Measurements from ENCODE around the gene CCDC92.

The CCDC92 gene

GRCh38 chr12:123958462-123958861 is 14.2 kb downstream of the CCDC92 start:
- Histone ChIP-seq H3K4me2 (ENCODE audit: low read length) (no peak overlapping the region), H3K4me1 (ENCODE audit: control insufficient read depth, low read length) (no peaks in the 10 kb centered on the region), H3K9me3 (ENCODE audit: control insufficient read depth, insufficient read depth, low read length) (no peaks in the 10 kb centered on the region), H3F3A (ENCODE audit: control insufficient read depth, insufficient read depth) (no peaks in the 10 kb centered on the region), H3K27ac (ENCODE audit: low read depth, low read length) (no peak overlapping the region), H3K36me3 (ENCODE audit: control insufficient read depth, low read length) (no peaks in the 10 kb centered on the region), H3K9me2 (replicated peaks; ENCODE audit: control insufficient read depth, low read length) (no peaks in the 10 kb centered on the region), H3K4me3 (ENCODE audit: low read length) (no peak overlapping the region), H4K20me1 (ENCODE audit: control insufficient read depth, insufficient read depth, low read depth, low read length) (no peaks in the 10 kb centered on the region), H3K27me3 (ENCODE audit: control insufficient read depth, low read length) (no peaks in the 10 kb centered on the region; the same call in 1 of the 2 replicates), H3K79me2 (ENCODE audit: control insufficient read depth, low read length) (no peaks in the 10 kb centered on the region)
- TF ChIP-seq EZH2phosphoT487 (IDR thresholded peaks at IDR 0.05; ENCODE audit: borderline replicate concordance, low read length) (no peak), CTCF (IDR thresholded peaks at IDR 0.05; ENCODE audit: low read depth, low read length, poor library complexity, severe bottlenecking) (no peak)

GRCh38 chr12:123957196-123957595 is 15.4 kb downstream of the CCDC92 start:
- Histone ChIP-seq H3K9me2 (replicated peaks; ENCODE audit: control insufficient read depth, low read length) (no peaks in the 10 kb centered on the region), H4K20me1 (ENCODE audit: control insufficient read depth, insufficient read depth, low read depth, low read length) (no peaks in the 10 kb centered on the region), H3K79me2 (ENCODE audit: control insufficient read depth, low read length) (no peaks in the 10 kb centered on the region), H3K27ac (ENCODE audit: low read depth, low read length) (no peak overlapping the region), H3K36me3 (ENCODE audit: control insufficient read depth, low read length) (no peaks in the 10 kb centered on the region), H3K9me3 (ENCODE audit: control insufficient read depth, insufficient read depth, low read length) (no peaks in the 10 kb centered on the region), H3K4me1 (ENCODE audit: control insufficient read depth, low read length) (no peaks in the 10 kb centered on the region), H3K27me3 (ENCODE audit: control insufficient read depth, low read length) (peaks cover under 1% of the 10 kb centered on the region; the same call in 1 of the 2 replicates), H3K4me3 (ENCODE audit: low read length) (no peak overlapping the region), H3F3A (ENCODE audit: control insufficient read depth, insufficient read depth) (no peaks in the 10 kb centered on the region), H3K4me2 (ENCODE audit: low read length) (no peak overlapping the region)
- TF ChIP-seq CTCF (IDR thresholded peaks at IDR 0.05; ENCODE audit: low read depth, low read length, poor library complexity, severe bottlenecking) (no peak), EZH2phosphoT487 (IDR thresholded peaks at IDR 0.05; ENCODE audit: borderline replicate concordance, low read length) (no peak)

- H3K4me3 ChIP-seq (ENCODE audit: low read length): no peak overlapping the region
- peaks cover 3% of the 10 kb centered on the region; the same call in 1 of the 2 replicates for H3K27me3 ChIP-seq (ENCODE audit: control insufficient read depth, low read length)
- no peaks in the 10 kb centered on the region for H3K36me3 ChIP-seq (ENCODE audit: control insufficient read depth, low read length)
- no peaks in the 10 kb centered on the region for H3K79me2 ChIP-seq (ENCODE audit: control insufficient read depth, low read length)
- no peaks in the 10 kb centered on the region for H3K9me3 ChIP-seq (ENCODE audit: control insufficient read depth, insufficient read depth, low read length)
- H3F3A ChIP-seq (ENCODE audit: control insufficient read depth, insufficient read depth): no peaks in the 10 kb centered on the region
- H3K27ac ChIP-seq (ENCODE audit: low read depth, low read length): no peak overlapping the region
- no peaks in the 10 kb centered on the region for H4K20me1 ChIP-seq (ENCODE audit: control insufficient read depth, insufficient read depth, low read depth, low read length)
- TF ChIP-seq CTCF (IDR thresholded peaks at IDR 0.05; ENCODE audit: low read depth, low read length, poor library complexity, severe bottlenecking) (no peak), EZH2phosphoT487 (IDR thresholded peaks at IDR 0.05; ENCODE audit: borderline replicate concordance, low read length) (no peak)
- H3K4me2 ChIP-seq (ENCODE audit: low read length): no peak overlapping the region
- no peaks in the 10 kb centered on the region for H3K4me1 ChIP-seq (ENCODE audit: control insufficient read depth, low read length)
- no peaks in the 10 kb centered on the region for H3K9me2 ChIP-seq (replicated peaks; ENCODE audit: control insufficient read depth, low read length)
Measured at GRCh38 chr12:123956249-123956648, 16.4 kb downstream of the CCDC92 start.
